HEK293 (cell line): ENCODE data around the gene ABCA7.

Source experiments
- CTCF ChIA-PET: fragments of 350-600 bp; formaldehyde crosslinking; extraction: SDS; loops from one replicate; lab custom pipeline; 2021; ENCODE audit warnings: antibody characterized with exemption; lab: Yijun Ruan, JAX
- POLR2A ChIA-PET: fragments of 300-600 bp; formaldehyde crosslinking; extraction: SDS; loops from one replicate; lab custom pipeline; 2020; ENCODE audit warnings: antibody characterized with exemption, inconsistent platforms; lab: Yijun Ruan, JAX
- H3K27ac ChIP-seq: fragments of 200-500 bp; sonication (Bioruptor generic); 2 replicates; pipeline ENCODE4 v1.5.1; 2014; ENCODE audit warnings: low read depth, low read length, control low read depth, inconsistent platforms; ENCODE audit errors: extremely low read depth
- H3K36me3 ChIP-seq, 2 experiments: fragments of 200-500 bp in 1 of 2; sonication (Bioruptor generic) in 1 of 2; 1 replicate in 1 of 2; 2 replicates in 1 of 2; pipeline ENCODE4 v1.5.1; 2014 to 2017; ENCODE audit warnings: inconsistent platforms in 2 of 2, low read length in 2 of 2; ENCODE audit not compliant: control insufficient read depth in 2 of 2, insufficient read depth in 1 of 2
- H3K4me1 ChIP-seq: fragments of 200-500 bp; sonication (Bioruptor generic); 2 replicates; pipeline ENCODE4 v1.5.1; 2014; ENCODE audit warnings: mild to moderate bottlenecking, low read length, inconsistent platforms; ENCODE audit not compliant: control insufficient read depth, insufficient read depth
- H3K4me3 ChIP-seq: 2 replicates; pipeline ENCODE4 v1.5.1; 2011; ENCODE audit warnings: low read depth, mild to moderate bottlenecking, control low read depth, low read length, moderate library complexity
- H3K9me3 ChIP-seq: fragments of 200-500 bp; sonication (Bioruptor generic); 2 replicates; pipeline ENCODE4 v1.5.1; 2014; ENCODE audit warnings: low read depth, low read length, inconsistent platforms; ENCODE audit not compliant: control insufficient read depth, insufficient read depth
- ELK4 ChIP-seq: IDR thresholded peaks from 2 replicates; pipeline ENCODE4 v1.6.1; 2011; ENCODE audit warnings: mild to moderate bottlenecking, low read depth, low read length, borderline replicate concordance
- INSM2 ChIP-seq: fragments of 450-650 bp; formaldehyde crosslinking; IDR thresholded peaks from 2 replicates; pipeline ENCODE4 v1.5.1; 2016; ENCODE audit warnings: missing biosample characterization, missing genetic modification characterization
- MEIS1 ChIP-seq: sonication (generic); formaldehyde crosslinking; IDR thresholded peaks from 2 replicates; pipeline ENCODE4 v1.8.1; 2022; ENCODE audit warnings: missing genetic modification reagents, mild to moderate bottlenecking, borderline replicate concordance
- OSR2 ChIP-seq: fragments of 450-650 bp; formaldehyde crosslinking; IDR thresholded peaks from 2 replicates; pipeline ENCODE4 v1.5.1; 2016; ENCODE audit warnings: missing biosample characterization, missing genetic modification characterization
- PATZ1 ChIP-seq: fragments of 450-650 bp; formaldehyde crosslinking; IDR thresholded peaks from 2 replicates; pipeline ENCODE4 v1.5.1; 2016; ENCODE audit warnings: missing biosample characterization, missing genetic modification characterization
- TRIM28 ChIP-seq: IDR thresholded peaks from 2 replicates; pipeline ENCODE4 v1.6.1; 2011; ENCODE audit warnings: low read length, control low read depth, borderline replicate concordance
- TSHZ1 ChIP-seq: fragments of 450-650 bp; formaldehyde crosslinking; IDR thresholded peaks from 2 replicates; pipeline ENCODE4 v1.5.1; 2016; ENCODE audit warnings: missing biosample characterization, missing genetic modification characterization, borderline replicate concordance
- ZBTB17 ChIP-seq: fragments of 450-650 bp; formaldehyde crosslinking; IDR thresholded peaks from 2 replicates; pipeline ENCODE4 v1.5.1; 2016; ENCODE audit warnings: missing biosample characterization, missing genetic modification characterization
- ZNF202 ChIP-seq: fragments of 450-650 bp; formaldehyde crosslinking; IDR thresholded peaks from 2 replicates; pipeline ENCODE4 v1.5.1; 2016; ENCODE audit warnings: missing biosample characterization, missing genetic modification characterization, borderline replicate concordance
- ZNF280D ChIP-seq: fragments of 450-650 bp; formaldehyde crosslinking; IDR thresholded peaks from 2 replicates; pipeline ENCODE4 v1.5.1; 2016; ENCODE audit warnings: missing biosample characterization, missing genetic modification characterization
- ZNF514 ChIP-seq: fragments of 450-650 bp; formaldehyde crosslinking; IDR thresholded peaks from 2 replicates; pipeline ENCODE4 v1.5.1; 2016; ENCODE audit warnings: missing biosample characterization, missing genetic modification characterization
- ZNF549 ChIP-seq: fragments of 450-650 bp; IDR thresholded peaks from 2 replicates; pipeline ENCODE4 v1.5.1; 2018; ENCODE audit warnings: missing biosample characterization, missing genetic modification characterization, mild to moderate bottlenecking, inconsistent platforms, moderate library complexity
- ZNF558 ChIP-seq: fragments of 450-650 bp; formaldehyde crosslinking; IDR thresholded peaks from 2 replicates; pipeline ENCODE4 v1.5.1; 2016; ENCODE audit warnings: missing biosample characterization, missing genetic modification characterization
- ZNF677 ChIP-seq: fragments of 450-650 bp; IDR thresholded peaks from 2 replicates; pipeline ENCODE4 v1.5.0; 2018; ENCODE audit warnings: missing biosample characterization, mild to moderate bottlenecking, missing genetic modification characterization, moderate library complexity
- ZSCAN16 ChIP-seq: fragments of 450-650 bp; formaldehyde crosslinking; IDR thresholded peaks from 2 replicates; pipeline ENCODE4 v1.5.1; 2016; ENCODE audit warnings: missing biosample characterization, missing genetic modification characterization

The ABCA7 gene

GRCh38 chr19:1019616-1019961 lies 20.3 kb upstream of the ABCA7 start:
- peak overlapping the region; percentile 80 for H3K27ac ChIP-seq
- no peak for TF ChIP-seq ZBTB17
- TF ChIP-seq ZNF549 (tag by site-specific recombination): no peak
- no peak for TF ChIP-seq ELK4
- TF ChIP-seq ZNF677 (tag by site-specific recombination): no peak
- TF ChIP-seq ZNF202 (tag by site-specific recombination): no peak
- TF ChIP-seq TRIM28: no peak
- TF ChIP-seq ZNF558 (tag by site-specific recombination): no peak
- TF ChIP-seq ZNF280D (tag by site-specific recombination): no peak
- no peak for TF ChIP-seq MEIS1 (CRISPR knock-in tag)
- no peak for TF ChIP-seq OSR2 (tag by site-specific recombination)
- no peak for TF ChIP-seq TSHZ1 (tag by site-specific recombination)
- no peak for TF ChIP-seq ZSCAN16 (tag by site-specific recombination)
- TF ChIP-seq PATZ1 (tag by site-specific recombination): no peak
- no peak for TF ChIP-seq ZNF514
- no peak for TF ChIP-seq INSM2 (tag by site-specific recombination)
- TF ChIP-seq, all 188 proteins: peak for 0
- CTCF ChIA-PET: interaction anchor here (0.6 to 1.0 kb wide), 4 partner anchors 82 to 351 kb away, joined by 3 to 5 read pairs (median 4); no protein-coding TSS in a partner anchor
- peaks cover 7% of the 10 kb centered on the region for H3K4me1 ChIP-seq
- peaks cover 0 to 32% of the 10 kb centered on the region in 2 experiments; a peak in 1 of 3 replicates for H3K36me3 ChIP-seq
- peak overlapping the region; percentile 86 for H3K4me3 ChIP-seq
- H3K9me3 ChIP-seq: no peaks in the 10 kb centered on the region
- POLR2A ChIA-PET: interaction anchor here (1.1 to 1.2 kb wide), 3 partner anchors 21 to 85 kb away, joined by 3 to 4 read pairs (median 3); partner anchors contain the start of gene ABCA7
